Measurements from ENCODE around the gene MYL6B.

The MYL6B gene

GRCh38 chr12:56152132-56152755, at the start of gene MYL6B:
Gene MYL6B (plus strand): TSS chr12:56152587. CDS start chr12:56153919, 1,332 bp downstream.
- peak; percentile 79 to 93 (median 88) for DNase-seq (ENCODE audit: low read depth in 4 of 4, low spot score in 1 of 4)

- DNase-seq (ENCODE audit: low read depth in 4 of 4, low spot score in 1 of 4) = no peak
Measured at GRCh38 chr12:56102683-56103065, 49.7 kb upstream of the MYL6B start.

DNA sequence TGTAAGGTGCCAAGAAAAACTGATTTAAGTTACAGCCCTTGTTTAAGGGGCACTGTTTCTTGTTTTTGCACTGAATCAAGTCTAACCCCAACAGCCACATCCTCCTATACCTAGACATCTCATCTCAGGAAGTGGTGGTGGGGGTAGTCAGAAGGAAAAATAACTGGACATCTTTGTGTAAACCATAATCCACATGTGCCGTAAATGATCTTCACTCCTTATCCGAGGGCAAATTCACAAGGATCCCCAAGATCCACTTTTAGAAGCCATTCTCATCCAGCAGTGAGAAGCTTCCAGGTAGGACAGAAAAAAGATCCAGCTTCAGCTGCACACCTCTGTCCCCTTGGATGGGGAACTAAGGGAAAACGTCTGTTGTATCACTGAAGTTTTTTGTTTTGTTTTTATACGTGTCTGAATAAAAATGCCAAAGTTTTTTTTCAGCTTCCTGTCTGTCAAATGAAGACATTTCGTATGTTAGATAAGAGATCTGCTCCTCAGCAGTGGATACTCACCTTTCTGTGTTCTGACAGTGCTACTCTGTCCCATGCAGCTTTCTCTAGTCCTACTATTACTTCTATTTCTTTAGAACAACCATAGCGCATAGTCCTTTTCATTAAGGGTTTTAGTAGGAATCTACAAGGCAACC, 49.2 kb upstream of the MYL6B start:
- DNase-seq (ENCODE audit: low read depth in 4 of 4, low spot score in 1 of 4) = no peak

DNA sequence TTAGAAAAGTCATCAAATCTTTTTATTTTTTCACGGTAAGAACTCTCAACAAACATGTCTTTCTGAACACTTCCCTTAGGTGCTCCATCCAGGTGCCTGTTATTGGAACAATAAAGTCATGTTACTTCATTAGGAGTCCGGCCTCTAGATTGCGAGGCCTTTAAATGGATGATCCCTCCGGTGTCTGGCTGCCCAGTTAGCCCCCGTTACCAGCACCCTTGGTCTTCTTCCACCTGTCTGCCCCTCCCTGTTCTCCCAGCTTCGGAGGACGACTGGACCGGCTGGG, 48.6 kb upstream of the MYL6B start:
- DNase-seq (ENCODE audit: low read depth in 4 of 4, low spot score in 1 of 4) = peak in 1 of 4 experiments; percentile 16

DNA sequence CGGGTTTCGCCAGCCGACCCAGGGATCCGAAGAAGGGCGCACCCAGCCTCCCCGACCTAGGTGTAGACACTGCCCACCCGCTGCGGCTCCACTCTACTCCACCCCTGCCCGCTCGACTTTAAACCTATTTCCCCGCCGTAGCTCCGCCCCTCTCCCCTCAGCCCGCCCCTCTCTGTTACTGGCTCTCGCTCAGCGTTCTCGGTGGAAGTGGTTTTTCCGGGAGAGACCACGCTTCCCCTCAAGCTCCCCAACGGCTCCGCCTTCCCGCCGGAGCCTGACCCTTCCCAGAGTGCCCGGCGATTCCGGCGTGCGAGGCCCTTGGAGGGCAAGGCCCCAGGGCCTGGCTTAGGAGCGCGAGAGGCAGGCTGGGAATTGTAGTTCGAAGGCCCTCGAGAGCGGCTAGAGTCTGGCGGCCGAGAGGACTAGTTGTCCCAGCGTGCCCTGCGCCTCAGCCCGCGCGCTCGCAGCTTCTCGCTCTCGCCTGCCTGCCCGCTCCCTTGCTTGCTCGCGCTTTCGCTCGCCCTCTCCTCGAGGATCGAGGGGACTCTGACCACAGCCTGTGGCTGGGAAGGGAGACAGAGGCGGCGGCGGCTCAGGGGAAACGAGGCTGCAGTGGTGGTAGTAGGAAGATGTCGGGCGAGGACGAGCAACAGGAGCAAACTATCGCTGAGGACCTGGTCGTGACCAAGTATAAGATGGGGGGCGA, 48.1 kb upstream of the MYL6B start, which contains the start of gene PA2G4:
PA2G4 (plus strand) TSS at position 451 of the 706 bp plus-strand sequence; CDS start at position 630, 179 bp downstream.
- peak; percentile 89 to 98 (median 94) for DNase-seq (ENCODE audit: low read depth in 4 of 4, low spot score in 1 of 4)

GRCh38 chr12:56104815-56105608, 47.4 kb upstream of the MYL6B start:
- no peak for DNase-seq (ENCODE audit: low read depth in 4 of 4, low spot score in 1 of 4)

GRCh38 chr12:56105609-56105902, 46.8 kb upstream of the MYL6B start:
- no peak for DNase-seq (ENCODE audit: low read depth in 4 of 4, low spot score in 1 of 4)

DNA sequence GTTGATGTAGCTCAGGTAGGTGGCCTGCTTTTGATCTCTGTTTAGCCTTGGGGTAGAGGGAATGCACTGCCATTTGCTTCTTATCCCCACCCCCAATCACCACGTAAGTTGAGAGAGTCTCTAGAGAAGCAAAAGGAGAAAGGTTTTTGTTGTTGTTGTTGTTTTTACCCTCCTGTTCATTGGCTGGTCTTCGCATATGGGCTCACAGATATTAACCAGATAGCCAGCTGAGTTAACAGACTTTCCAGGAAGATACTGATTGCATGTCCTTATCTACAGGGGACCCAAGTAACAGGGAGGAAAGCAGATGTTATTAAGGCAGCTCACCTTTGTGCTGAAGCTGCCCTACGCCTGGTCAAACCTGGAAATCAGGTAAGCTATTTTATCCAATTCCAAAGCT, 45.1 kb upstream of the MYL6B start:
- DNase-seq (ENCODE audit: low read depth in 4 of 4, low spot score in 1 of 4) = no peak

GRCh38 chr12:56110571-56110970, 41.8 kb upstream of the MYL6B start:
- no peak for DNase-seq (ENCODE audit: low read depth in 4 of 4, low spot score in 1 of 4)

DNA sequence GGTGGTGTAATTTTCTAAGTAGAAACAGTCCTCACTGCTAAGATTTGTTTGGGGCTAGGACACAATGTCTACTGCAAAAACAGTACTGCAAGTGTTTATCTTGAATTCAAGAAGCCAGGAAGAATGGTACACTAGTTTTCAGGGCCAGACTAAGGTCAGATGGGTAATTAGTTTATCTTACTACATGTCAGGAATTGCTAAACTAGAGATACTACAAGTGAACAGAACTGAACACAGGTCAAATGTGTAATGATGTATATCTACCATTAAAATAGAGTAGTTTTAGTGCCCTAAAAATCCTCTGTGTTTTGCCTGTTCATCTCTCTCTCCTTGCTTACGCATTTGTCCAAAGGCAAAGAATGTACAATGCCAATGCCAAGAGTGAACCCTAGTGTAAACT, 38.3 kb upstream of the MYL6B start:
- no peak for DNase-seq (ENCODE audit: low read depth in 4 of 4, low spot score in 1 of 4)

GRCh38 chr12:56115329-56115728, 37.1 kb upstream of the MYL6B start:
- no peak for DNase-seq (ENCODE audit: low read depth in 4 of 4, low spot score in 1 of 4)

DNA sequence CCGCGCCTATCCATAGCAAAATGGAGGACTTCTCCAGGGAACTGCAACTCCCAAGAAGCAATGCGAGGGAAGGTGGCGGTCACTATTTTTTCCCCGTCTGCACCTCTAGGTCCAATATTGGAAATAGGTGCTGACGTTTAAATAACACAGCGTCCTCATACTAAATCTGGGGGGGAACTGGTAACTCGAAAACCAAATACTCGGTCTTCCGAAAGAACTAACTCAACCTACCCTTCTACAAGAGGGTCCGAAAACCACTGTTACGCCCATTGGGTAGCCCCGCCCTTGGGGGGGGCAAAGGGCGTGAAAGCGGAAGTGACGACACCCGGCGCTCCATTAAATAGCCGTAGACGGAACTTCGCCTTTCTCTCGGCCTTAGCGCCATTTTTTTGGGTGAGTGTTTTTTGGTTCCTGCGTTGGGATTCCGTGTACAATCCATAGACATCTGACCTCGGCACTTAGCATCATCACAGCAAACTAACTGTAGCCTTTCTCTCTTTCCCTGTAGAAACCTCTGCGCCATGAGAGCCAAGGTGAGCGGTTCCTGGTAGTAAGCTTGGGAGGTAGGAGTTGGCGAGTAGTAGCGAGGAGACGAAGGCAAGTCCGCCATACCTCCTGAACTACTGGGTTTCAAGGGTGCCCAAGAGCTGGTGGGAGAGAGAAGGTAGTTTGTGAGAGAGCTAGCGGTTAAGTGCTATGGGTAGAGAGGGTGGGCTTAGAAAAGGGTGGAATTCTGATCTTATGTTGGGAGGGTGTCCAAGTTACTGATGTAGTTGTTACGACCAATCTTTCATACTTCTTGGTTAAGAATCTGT, 35.9 kb upstream of the MYL6B start, which contains the start of gene RPL41:
RPL41 (plus strand) TSS at position 367 of the 815 bp plus-strand sequence.
- peak; percentile 86 to 91 (median 89) for DNase-seq (ENCODE audit: low read depth in 4 of 4, low spot score in 1 of 4)

DNA sequence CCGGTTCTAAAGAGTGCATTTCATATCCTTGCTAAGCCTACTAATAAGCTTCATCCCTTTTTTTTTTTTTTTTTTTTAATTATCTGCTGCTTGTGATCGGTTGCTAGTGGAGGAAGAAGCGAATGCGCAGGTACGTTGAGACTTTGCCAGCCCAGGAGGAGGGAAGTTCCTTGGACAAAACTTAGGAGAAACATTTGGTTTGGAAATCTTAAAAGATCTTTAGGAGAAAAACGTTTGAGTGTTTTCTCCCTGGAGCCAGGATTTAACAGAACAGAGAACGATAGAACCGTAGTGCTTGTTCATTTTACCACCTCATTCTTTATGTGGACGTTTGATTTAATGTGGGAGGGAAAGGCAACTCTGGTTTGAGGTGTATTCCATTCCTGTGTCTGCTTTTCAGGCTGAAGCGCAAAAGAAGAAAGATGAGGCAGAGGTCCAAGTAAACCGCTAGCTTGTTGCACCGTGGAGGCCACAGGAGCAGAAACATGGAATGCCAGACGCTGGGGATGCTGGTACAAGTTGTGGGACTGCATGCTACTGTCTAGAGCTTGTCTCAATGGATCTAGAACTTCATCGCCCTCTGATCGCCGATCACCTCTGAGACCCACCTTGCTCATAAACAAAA, 35.2 kb upstream of the MYL6B start:
- peak in 1 of 4 experiments; percentile 14 for DNase-seq (ENCODE audit: low read depth in 4 of 4, low spot score in 1 of 4)

DNA sequence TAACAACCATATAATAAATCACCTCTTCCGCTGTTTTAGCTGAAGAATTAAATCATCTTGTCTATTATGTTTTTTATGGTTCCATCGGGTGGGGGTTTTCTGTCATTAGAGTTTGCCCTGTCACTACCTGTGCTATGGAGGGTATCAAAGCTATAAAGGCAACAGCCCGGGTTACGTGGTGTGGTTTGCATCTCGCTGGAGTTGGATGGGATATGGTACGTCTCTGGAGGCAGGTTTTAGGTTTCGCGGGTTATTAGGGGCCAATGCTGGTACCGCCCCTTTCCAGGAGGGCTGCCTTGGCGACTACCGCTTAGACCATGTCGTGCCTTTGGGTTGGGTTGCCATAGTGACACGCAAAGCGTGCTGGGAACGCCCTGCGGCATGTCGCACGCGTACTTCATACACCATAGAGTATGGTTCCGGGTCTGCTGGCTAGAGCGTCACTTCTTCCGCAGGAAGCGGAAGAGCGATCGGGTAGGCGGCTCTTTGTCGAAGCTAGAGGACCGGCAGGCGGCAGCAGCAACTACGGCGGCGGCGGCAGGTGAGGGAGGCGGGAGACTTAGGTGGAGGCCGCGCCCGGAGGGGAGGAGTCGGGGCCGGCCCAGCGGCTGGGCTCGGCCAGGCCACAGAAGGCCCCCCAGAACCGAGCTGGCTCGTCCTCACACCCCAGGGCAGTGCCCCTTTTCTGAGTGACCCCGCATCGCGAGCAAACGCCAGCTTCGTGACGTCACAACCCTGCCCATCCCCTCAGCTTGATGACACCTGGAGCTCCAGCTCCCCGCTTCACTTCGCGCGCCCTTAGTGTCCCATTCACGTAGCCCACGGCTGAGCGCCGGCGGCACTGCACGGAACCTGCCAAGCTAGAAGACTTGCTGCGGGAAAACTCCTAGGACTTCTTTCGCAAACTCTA, 34.4 kb upstream of the MYL6B start, which contains the start of gene ZC3H10:
ZC3H10 (plus strand) TSS at position 489 of the 910 bp plus-strand sequence. CDS start 2,297 bp downstream, outside the sequence.
- DNase-seq (ENCODE audit: low read depth in 4 of 4, low spot score in 1 of 4) = peak; percentile 89 to 98 (median 95)

DNA sequence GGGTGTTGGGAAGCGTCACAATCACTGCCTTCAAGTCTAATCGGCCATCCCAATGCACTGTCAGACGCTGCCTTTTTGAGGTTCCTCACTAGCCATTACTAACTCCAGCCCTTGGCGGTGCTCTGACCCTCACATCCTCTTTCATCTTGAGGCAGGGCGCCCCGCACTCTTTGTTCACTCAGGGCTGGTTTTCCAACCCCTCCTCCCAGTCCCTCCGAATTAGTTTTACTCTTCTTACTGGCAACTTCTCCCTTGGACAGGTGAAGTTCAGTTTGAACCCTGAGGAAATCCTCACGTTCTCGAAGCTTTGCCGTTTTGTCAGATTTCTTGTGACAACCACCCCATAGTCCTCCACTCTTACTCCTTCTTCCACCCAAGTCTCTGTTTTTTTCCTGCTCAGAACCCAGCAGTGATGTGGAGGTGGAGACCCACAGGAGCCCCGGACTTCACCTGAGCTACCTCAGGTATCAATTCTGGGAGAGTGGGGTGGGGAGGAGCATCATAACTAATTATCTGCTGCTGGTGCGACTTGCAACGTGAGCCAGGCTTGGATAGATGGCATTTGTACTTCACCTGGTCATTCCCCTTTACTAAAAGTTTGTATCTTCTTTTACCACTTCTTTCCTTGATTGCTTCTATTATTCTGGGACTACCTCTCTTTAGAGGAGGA, 33.6 kb upstream of the MYL6B start:
- no peak for DNase-seq (ENCODE audit: low read depth in 4 of 4, low spot score in 1 of 4)

DNA sequence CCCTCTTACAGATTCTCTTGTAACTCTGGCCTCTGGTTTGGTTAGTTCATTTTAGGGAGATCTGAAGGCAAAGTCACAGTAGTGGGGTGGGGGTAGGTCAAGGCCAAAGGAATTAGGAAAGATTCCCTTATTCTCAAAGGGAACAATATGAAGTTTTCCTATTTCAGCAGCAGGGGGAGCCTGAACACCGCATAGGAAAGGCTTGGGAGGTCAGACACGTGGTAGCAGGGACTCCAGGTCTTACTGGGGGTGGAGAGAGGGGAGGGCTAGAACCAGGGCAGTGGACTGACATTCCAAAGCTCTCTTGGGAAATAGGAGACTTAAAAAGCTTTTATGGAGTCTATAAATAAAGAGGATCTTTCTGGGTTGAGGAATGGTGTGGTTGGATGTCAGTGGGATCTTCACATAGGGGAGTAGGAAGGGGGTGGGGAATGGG, 33.0 kb upstream of the MYL6B start:
- DNase-seq (ENCODE audit: low read depth in 4 of 4, low spot score in 1 of 4) = peak in 2 of 4 experiments; percentile 27 to 42

GRCh38 chr12:56120158-56120846, 32.1 kb upstream of the MYL6B start:
- no peak for DNase-seq (ENCODE audit: low read depth in 4 of 4, low spot score in 1 of 4)

Measured in stimulated activated CD4-positive, alpha-beta T cell treated with anti-CD3 and anti-CD28 coated beads, Interleukin-1b, Interleukin-23, amount 100 ng/mL, for 24 hours (primary cell).